CD4-positive, alpha-beta T cell treated with Interleukin-4 for 4 hours (primary cell): ENCODE data around the gene HOATZ.

Experiments used
- DNase-seq: peaks from one replicate; pipeline ENCODE4 v3.0.0-alpha.2; 2020

The HOATZ gene

GRCh38 chr11:111523343-111523742 lies 8.8 kb downstream of the HOATZ start:
- no peak for DNase-seq

GRCh38 chr11:111524056-111524455 lies 9.5 kb downstream of the HOATZ start:
- no peak for DNase-seq

GRCh38 chr11:111525456-111525855 lies 10.9 kb downstream of the HOATZ start:
- no peak for DNase-seq

GRCh38 chr11:111526501-111526900 lies 11.9 kb downstream of the HOATZ start:
- no peak for DNase-seq

GRCh38 chr11:111527279-111527678 lies 12.7 kb downstream of the HOATZ start:
- DNase-seq: no peak

GRCh38 chr11:111528557-111528956 lies 14.0 kb downstream of the HOATZ start:
- DNase-seq: peak; percentile 34

GRCh38 chr11:111530091-111530490 lies 15.5 kb downstream of the HOATZ start:
- DNase-seq: no peak

- DNase-seq: no peak
Measured at GRCh38 chr11:111531136-111531535, 16.6 kb downstream of the HOATZ start.

GRCh38 chr11:111531687-111532364 lies 17.2 kb downstream of the HOATZ start:
- DNase-seq: peak; percentile 39

GRCh38 chr11:111532365-111532709 lies 17.8 kb downstream of the HOATZ start:
- no peak for DNase-seq

- no peak for DNase-seq
Measured at GRCh38 chr11:111535281-111535680, 20.7 kb downstream of the HOATZ start.

GRCh38 chr11:111537336-111537860 lies 22.8 kb downstream of the HOATZ start:
- no peak for DNase-seq

GRCh38 chr11:111538407-111539114 lies 24.0 kb downstream of the HOATZ start:
- no peak for DNase-seq

- DNase-seq: peak; percentile 19
Measured at GRCh38 chr11:111539426-111540113, 25.0 kb downstream of the HOATZ start.

- no peak for DNase-seq
Measured at GRCh38 chr11:111540114-111540936, 25.7 kb downstream of the HOATZ start, which contains the start of gene LAYN. Gene LAYN (plus strand): TSS chr11:111540720. CDS start chr11:111540844, 124 bp downstream.

- no peak for DNase-seq
Measured at GRCh38 chr11:111540937-111541253, 26.3 kb downstream of the HOATZ start.

- DNase-seq: no peak
Measured at GRCh38 chr11:111541254-111542061, 26.9 kb downstream of the HOATZ start.

GRCh38 chr11:111542606-111543275 lies 28.2 kb downstream of the HOATZ start:
- no peak for DNase-seq

GRCh38 chr11:111548525-111548924 lies 33.9 kb downstream of the HOATZ start:
- DNase-seq: no peak

- DNase-seq: no peak
Measured at GRCh38 chr11:111549196-111549868, 34.8 kb downstream of the HOATZ start.

GRCh38 chr11:111549869-111550203 lies 35.3 kb downstream of the HOATZ start:
- no peak for DNase-seq
